ELR (cell line): ENCODE data around the gene DIPK1A.

Experiments used
- DNase-seq: peaks from one replicate; pipeline ENCODE4 v3.0.0-alpha.2; 2015; ENCODE audit warnings: low read depth

The DIPK1A gene

GRCh38 chr1:92953491-92953890 is 7.8 kb downstream of the DIPK1A start:
- no peak for DNase-seq

DNA sequence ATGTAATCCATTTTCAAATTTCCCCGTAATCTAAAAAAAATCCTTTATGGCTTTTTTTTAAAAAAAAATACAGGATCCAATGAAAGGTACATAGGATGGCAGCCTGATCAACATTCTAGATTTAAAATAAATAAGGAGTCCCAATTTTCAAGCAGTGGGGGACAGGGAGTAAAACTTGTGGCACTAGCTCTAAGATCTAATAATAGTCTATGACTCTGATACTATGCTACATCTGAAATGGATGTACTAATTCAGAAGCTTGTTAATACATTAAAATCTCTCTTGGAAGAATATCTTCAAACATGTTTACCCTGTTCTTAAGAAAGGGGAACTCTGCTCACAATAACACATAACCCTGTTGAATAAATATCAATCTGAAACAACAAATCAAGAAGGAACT is 8.5 kb downstream of the DIPK1A start:
- DNase-seq, result no peak

DNA sequence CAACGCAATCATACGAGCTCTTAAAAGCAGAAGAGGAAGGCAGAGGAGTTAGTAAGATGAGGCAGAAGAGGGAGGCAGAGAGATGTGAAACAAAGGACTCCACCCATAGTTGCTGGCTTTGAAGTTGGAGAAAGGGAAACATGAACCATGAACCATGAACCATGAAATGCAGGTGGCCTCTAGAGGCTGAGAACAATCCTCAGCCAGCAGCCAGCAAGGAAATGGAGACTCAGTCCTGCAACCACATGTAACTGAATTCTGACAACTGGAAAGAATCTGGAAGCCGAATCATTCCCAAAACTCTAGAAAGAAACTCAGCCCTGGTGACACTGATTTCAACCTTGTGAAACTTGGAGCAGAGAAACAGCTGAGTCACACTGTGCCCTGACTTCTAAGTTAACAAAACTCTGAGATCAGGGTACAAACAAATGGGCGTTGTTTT is 10.1 kb downstream of the DIPK1A start:
- DNase-seq, result peak; percentile 76

DNA sequence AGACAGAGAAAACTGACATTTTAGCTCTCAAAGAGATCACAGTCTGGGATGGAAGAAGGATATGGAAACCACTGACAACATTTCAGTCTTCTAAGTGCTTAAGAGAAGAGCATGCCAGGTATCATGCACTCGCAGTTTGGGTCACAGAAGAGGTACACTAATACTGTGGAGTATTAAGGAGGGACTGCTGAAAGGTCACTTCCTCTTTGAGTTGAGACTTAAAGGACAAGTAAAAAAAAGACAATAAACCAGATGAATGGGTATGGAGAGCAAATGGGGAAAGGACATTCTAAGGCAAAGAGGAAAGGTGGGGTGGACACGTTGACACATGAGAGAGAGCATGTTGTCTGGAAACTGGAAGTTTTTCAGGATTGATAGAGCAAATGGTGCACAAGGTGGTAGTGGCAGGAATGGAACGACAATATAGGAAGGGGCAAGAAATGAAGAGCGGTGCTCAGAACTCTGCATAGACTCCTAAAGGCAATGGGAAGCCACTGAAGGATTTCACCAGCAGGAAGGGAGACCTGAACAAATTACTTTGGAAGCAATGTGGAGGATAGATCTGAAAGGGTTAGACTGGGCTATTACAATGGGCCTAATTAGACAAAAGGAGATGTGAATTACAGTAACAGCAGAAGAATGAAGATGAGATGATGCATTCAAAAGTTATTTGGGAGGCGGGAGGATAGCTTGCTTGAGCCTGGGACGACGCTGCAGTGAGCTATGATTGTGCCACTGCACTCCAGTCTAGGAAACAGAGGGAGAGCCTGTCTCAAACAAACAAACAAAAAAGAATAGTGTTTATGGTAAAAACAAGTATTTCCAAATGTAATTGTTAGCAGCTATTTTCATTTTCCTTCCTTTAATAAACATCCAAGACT is 11.1 kb downstream of the DIPK1A start:
- DNase-seq, result peak; percentile 89

DNA sequence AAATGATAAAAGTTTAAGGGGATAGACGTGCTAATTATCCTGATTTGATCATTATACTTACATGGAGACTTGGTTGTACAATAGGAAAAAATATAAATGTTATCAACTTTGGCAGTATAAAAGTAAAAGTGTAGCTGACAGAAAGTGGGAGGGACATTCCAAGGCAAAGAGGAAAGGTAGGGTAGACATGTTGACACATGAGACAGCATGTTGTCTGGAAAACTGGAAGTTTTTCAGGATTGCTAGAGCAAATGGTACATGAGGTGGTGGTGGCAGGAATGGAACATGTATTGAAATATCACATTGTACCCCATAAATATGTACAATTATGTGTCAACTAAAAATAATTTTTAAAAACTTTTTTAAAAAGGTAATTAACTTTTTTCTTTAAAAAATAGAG is 13.2 kb downstream of the DIPK1A start:
- DNase-seq, result no peak

- DNase-seq, result no peak
Measured at GRCh38 chr1:92945748-92946270, 15.5 kb downstream of the DIPK1A start.

- DNase-seq, result no peak
Measured at GRCh38 chr1:92944901-92945747, 16.1 kb downstream of the DIPK1A start.

DNA sequence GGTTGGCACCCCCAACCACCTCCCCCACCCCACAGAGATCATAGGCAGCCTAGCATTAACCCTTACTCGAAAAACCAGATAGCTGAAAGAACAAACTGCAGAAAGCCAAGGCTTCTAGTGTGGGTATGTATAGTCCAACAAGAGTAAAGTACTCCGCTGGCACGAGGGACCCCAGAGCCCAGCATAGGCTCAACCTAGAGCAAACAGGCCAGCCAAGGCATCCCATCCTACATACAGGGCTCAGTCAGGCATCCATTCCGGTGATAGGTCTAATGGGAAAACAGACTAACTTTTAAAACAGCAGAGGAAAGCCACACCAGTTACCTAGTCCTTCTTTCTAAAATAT is 17.8 kb downstream of the DIPK1A start:
- DNase-seq, result no peak

- DNase-seq, result peak; percentile 68
Measured at GRCh38 chr1:92940541-92940940, 20.7 kb downstream of the DIPK1A start.

DNA sequence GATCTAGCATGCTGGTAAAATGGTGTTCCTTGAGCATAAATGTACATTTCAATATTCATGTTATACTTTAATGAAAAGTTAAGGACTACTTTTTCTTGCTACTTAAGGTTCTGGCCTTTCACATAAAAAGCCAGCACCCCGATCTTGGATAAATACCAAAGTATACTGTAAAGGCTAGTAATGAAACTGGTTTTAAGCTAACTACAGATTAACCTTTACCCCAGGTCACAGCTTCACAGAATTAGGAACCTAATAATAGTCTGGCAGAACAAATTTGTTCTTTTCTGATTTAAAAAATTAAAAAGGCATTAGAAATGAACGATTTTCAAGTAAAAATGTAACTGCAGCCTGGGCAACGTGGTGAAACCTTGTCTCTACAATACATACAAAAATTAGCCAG is 23.5 kb downstream of the DIPK1A start:
- DNase-seq, result no peak

DNA sequence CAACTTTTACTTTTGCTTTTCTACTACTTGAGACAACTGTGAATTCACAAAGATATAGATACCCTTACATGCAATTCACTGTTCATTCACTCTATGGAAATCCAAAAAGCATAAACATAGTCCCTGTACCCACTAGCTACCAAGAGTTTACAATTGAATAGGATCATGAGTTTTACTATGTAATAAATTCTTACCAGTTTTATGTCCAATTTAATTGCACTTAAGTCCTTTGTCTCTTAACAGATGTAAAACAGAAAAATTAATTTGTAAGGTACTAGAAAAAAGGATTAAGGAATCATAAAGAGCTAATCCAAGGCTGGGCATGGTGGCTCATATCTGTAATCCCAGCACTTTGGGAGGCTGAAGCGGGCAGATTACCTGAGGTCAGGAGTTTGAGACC is 24.4 kb downstream of the DIPK1A start:
- DNase-seq, result no peak

DNA sequence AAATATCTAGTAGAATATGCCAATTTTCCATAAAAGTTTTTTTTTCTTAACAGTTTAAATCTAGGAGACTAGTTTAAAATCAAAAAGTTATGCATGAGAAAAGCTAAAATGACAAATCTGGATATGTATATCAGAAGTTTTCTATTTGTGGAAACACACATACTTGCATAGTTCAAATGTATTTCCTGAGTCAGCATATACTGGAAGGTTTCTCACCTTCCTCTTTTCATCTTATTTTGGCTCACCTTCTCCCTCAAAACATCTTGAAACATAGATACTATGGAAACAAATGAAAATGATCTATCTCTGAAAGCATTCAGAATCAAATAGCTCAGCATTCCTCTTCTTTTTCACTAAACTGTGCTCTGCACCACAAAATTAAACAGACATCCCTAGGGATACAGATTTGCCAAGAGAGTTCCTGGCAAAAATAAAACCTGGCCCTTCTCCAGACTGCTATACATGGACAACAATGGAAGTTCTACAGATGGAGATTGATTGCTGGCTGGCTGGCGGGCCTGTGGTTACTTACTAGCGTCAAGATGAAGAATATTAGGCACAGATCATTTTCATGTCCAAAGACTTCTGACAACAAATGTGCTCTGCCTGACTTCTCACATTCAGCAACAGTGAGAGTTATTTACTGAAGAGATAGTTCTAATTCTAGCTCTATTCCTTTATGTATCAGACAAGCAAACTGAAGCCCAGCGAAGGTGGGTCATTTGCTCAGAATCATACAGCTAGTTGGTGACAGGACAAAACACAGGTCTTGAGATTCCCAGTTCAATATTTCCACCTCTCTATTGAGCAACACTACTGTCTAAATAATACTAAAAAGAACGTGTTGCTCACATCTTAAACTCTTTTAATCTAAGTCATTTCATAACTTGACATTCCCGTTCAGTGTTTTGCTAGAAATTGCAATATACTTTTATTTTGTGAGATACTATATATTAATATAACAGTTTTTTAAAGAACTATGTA is 26.6 kb downstream of the DIPK1A start:
- DNase-seq, result no peak

DNA sequence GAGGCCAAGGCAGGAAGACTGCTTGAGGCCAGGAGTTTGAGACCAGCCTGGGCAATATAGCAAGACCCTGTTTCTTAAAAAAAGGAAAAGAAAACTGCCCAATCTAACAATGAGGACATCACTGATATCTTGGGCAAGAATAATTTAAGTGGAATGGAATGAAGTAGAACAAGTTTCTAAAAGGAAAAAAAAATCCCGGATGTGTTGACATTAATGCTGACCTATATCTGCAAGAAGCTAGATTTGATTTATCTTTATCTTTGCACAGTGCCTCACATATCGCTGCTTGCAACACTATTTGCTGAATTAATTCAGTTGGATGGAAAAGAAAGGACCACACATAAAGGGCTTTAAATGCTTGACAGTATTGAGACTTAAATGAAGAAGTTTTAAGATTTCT is 27.8 kb downstream of the DIPK1A start:
- no peak for DNase-seq

DNA sequence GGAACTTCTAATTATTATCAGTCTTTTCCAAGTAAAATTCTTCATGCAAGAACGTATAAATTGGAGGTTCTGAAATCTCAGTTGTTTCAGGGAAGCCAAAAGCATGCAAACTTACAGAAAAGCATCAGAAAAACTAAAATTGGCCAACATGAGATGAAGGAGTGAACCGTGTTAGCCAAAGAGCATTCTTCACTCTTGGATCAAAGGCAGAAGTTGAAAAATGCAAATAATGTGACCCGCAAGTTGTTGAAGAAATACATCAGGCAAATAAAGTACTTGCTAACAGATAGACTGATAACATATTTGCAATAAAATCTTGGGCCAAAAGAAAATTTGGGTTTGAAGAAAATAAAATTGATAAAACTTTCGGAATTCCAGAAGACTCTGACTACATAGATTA is 29.6 kb downstream of the DIPK1A start:
- DNase-seq, result no peak

DNA sequence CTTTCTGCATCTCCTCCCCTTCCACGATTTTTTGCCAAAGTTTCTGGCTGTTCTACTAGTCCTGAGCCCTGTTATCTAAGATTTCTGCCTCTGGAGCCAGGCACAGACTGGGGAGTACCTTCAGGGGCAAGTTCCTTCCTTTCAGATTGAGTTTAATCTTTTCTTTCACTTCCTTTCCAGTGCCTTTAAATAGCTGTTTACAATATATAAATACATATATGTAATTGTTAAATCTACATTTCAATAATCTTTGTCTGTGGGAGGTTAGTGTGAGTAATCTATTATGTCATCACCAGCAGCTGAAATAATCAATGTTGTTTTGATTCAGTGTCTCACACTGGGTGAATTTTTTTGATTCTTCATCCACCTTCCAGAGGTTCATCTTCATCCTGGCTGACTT is 31.8 kb downstream of the DIPK1A start:
- no peak for DNase-seq

- DNase-seq, result no peak
Measured at GRCh38 chr1:92927870-92928269, 33.4 kb downstream of the DIPK1A start.

DNA sequence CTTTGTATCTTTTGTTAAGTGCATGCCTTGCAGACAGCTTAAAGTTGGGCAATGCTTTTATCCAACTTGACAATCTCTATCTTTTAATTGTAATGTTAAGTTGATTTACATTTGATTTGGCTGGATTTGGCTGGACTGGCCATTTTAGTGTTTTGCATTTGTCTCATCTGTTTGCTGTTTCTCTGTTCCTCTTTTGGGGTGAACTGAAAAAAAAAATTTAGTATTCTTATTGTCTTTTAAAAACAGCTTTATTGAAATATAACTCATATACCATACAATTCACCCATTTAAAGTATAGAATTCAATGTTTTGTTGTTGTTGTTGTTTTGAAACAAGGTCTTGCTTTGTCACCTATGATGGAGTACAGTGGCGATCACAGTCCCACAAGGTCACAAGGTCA is 34.4 kb downstream of the DIPK1A start:
- no peak for DNase-seq

DNA sequence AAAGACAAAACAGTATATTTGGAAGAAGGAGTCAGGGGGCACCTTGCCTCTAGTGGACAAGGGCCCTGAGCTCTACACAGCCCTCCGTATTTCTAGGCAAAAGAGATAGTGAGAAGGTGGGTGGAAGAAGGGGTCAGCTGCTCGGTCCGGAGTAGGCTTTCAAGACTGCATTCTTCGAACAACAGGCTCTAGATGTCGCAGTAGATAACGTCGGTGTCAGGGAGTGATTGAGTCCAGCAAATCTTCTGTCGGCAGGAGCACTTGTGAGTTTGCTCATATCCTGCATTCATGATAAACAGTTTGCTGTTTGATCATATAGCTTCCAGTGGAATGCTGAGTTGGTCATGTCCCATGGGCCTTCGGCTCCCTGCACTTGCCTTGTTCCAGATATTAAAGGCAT is 36.8 kb downstream of the DIPK1A start:
- no peak for DNase-seq

GRCh38 chr1:92923664-92924063 is 37.6 kb downstream of the DIPK1A start:
- DNase-seq, result no peak

GRCh38 chr1:92922356-92923035 is 38.8 kb downstream of the DIPK1A start:
- peak; percentile 30 for DNase-seq
